HepG2 (cell line): Measurements from ENCODE around the gene TNFSF10. TPM values are rescaled to one million over a fixed set of nuclear protein-coding genes. Genes with fewer than 3 reads are reported as not detected.

Experiments
- ATAC-seq: fragments of 200-7000 bp; cut with Tn5 transposase; 3 replicates; pipeline ENCODE4 v1.9.1; 2020; ENCODE audit warnings: mild to moderate bottlenecking, moderate library complexity
- BruUV-seq: library from RNA; stranded (reverse); fragments of 400-500 nt; replicated peaks from 2 replicates; lab custom pipeline; 2021; lab: Mats Ljungman, UMichigan
- CTCF ChIA-PET: fragments of 300-600 bp; formaldehyde crosslinking; extraction: SDS; loops from one replicate; lab custom pipeline; 2021; ENCODE audit warnings: low total read pairs, inconsistent platforms, low intra/inter-chr PET ratio; lab: Yijun Ruan, JAX
- POLR2A ChIA-PET: fragments of 350-600 bp; sonication (Branson Sonifier 250); formaldehyde crosslinking; loops from one replicate; lab custom pipeline; 2020; ENCODE audit warnings: antibody characterized with exemption, inconsistent platforms; lab: Yijun Ruan, JAX
- DNase-seq: peaks from one replicate; pipeline ENCODE4 v3.0.0-alpha.2; 2015; ENCODE audit warnings: low spot score
- FAIRE-seq: peaks from 3 replicates; lab custom pipeline; 2011; peaks lifted over from hg19 to GRCh38; lab: Jason Lieb, UNC
- H2AFZ ChIP-seq: one replicate; pipeline ENCODE4 v1.6.1; 2011; ENCODE audit warnings: low read length, inconsistent platforms
- H3K27ac ChIP-seq: fragments of 300-600 bp; 3 replicates; pipeline ENCODE4 v1.8.0; 2011; ENCODE audit warnings: mixed run types, mild to moderate bottlenecking, mixed read lengths, low read length, inconsistent platforms; ENCODE audit not compliant: insufficient read depth; ENCODE audit errors: extremely low read length
- H3K27me3 ChIP-seq, 2 experiments: fragments of 200-600 bp in 1 of 2; 2 replicates in 1 of 2; 3 replicates in 1 of 2; pipeline versions ENCODE4 v1.6.0 to v1.8.0; 2011; ENCODE audit warnings: low read length in 2 of 2, mild to moderate bottlenecking in 2 of 2, moderate library complexity in 2 of 2, inconsistent platforms in 1 of 2; ENCODE audit not compliant: insufficient read depth in 2 of 2, control insufficient read depth in 1 of 2
- H3K36me3 ChIP-seq, 2 experiments: fragments of 200-600 bp in 1 of 2; replicated peaks in 1 of 2; 2 replicates in 1 of 2; 3 replicates in 1 of 2; pipeline versions ENCODE4 v1.5.1 to v1.8.0; 2011; ENCODE audit warnings: low read length in 2 of 2, inconsistent platforms in 1 of 2; ENCODE audit not compliant: insufficient read depth in 2 of 2, control insufficient read depth in 1 of 2
- H3K4me1 ChIP-seq: 2 replicates; pipeline ENCODE4 v1.5.1; 2012; ENCODE audit warnings: low read length, inconsistent platforms; ENCODE audit not compliant: insufficient read depth
- H3K4me2 ChIP-seq: 2 replicates; pipeline ENCODE4 v1.6.0; 2011; ENCODE audit warnings: low read depth, low read length, inconsistent platforms
- H3K4me3 ChIP-seq, 3 experiments: fragments of 200-600 bp in 1 of 3; sonication (generic), shearing (Covaris generic) in 1 of 3; replicated peaks in 1 of 3; 2 replicates each; pipeline ENCODE4 v1.5.1; 2011 to 2016; ENCODE audit warnings: low read length in 3 of 3, inconsistent platforms in 2 of 3, low read depth in 2 of 3, mild to moderate bottlenecking in 2 of 3, control low read depth in 1 of 3, mixed read lengths in 1 of 3; ENCODE audit not compliant: insufficient read depth in 1 of 3
- H3K79me2 ChIP-seq: one replicate; pipeline ENCODE4 v1.6.1; 2011; ENCODE audit warnings: low read length, inconsistent platforms; ENCODE audit not compliant: insufficient read depth
- H3K9ac ChIP-seq: 2 replicates; pipeline ENCODE4 v1.6.0; 2011; ENCODE audit warnings: mild to moderate bottlenecking, low read depth, low read length, inconsistent platforms; ENCODE audit not compliant: insufficient read depth
- H3K9me3 ChIP-seq: 2 replicates; pipeline ENCODE4 v1.5.1; 2012; ENCODE audit warnings: mild to moderate bottlenecking, low read length
- H4K20me1 ChIP-seq: 2 replicates; pipeline ENCODE4 v1.6.0; 2011; ENCODE audit warnings: inconsistent platforms, mild to moderate bottlenecking, low read length, moderate library complexity; ENCODE audit not compliant: insufficient read depth
- FOXA3 ChIP-seq: IDR thresholded peaks from 2 replicates; pipeline ENCODE4 v1.6.1; 2016; ENCODE audit warnings: missing genetic modification reagents, missing compliant biosample characterization
- FOXO1 ChIP-seq: sonication (generic); formaldehyde crosslinking; IDR thresholded peaks from 2 replicates; pipeline ENCODE4 v1.4.0; 2020; ENCODE audit warnings: missing genetic modification reagents
- GPN1 ChIP-seq: sonication (generic); formaldehyde crosslinking; IDR thresholded peaks from 2 replicates; pipeline ENCODE4 v1.5.1; 2020; ENCODE audit warnings: missing genetic modification reagents, borderline replicate concordance
- KLF9 ChIP-seq: IDR thresholded peaks from 2 replicates; pipeline ENCODE4 v1.6.1; 2016; ENCODE audit warnings: low read depth
- MED1 ChIP-seq: sonication (generic); formaldehyde crosslinking; IDR thresholded peaks from 2 replicates; pipeline ENCODE4 v1.4.0; 2020; ENCODE audit warnings: missing genetic modification reagents
- NFE2L1 ChIP-seq: sonication (generic); formaldehyde crosslinking; IDR thresholded peaks from 2 replicates; pipeline ENCODE4 v1.4.0; 2020; ENCODE audit warnings: missing genetic modification reagents, mild to moderate bottlenecking, borderline replicate concordance
- SETDB1 ChIP-seq: sonication (generic); formaldehyde crosslinking; IDR thresholded peaks from 2 replicates; pipeline ENCODE4 v1.5.1; 2020; ENCODE audit warnings: missing genetic modification reagents, mild to moderate bottlenecking, borderline replicate concordance
- SP1 ChIP-seq, 2 experiments: fragments of 450-650 bp in 1 of 2; sonication (generic) in 1 of 2; formaldehyde crosslinking in 1 of 2; IDR thresholded peaks; 2 replicates each; pipeline versions ENCODE4 v1.4.0 to v1.6.1; 2016 to 2020; ENCODE audit warnings: missing genetic modification reagents in 1 of 2
- ZFY ChIP-seq: sonication (generic); formaldehyde crosslinking; IDR thresholded peaks from 2 replicates; pipeline ENCODE4 v1.4.0; 2020; ENCODE audit warnings: missing genetic modification reagents
- ZNF12 ChIP-seq: sonication (generic); formaldehyde crosslinking; IDR thresholded peaks from 2 replicates; pipeline ENCODE4 v1.5.0; 2020; ENCODE audit warnings: missing genetic modification reagents
- ZNF251 ChIP-seq: sonication (generic); formaldehyde crosslinking; IDR thresholded peaks from 2 replicates; pipeline ENCODE4 v1.9.0; 2021; ENCODE audit warnings: mild to moderate bottlenecking, missing genetic modification reagents
- ZNF614 ChIP-seq: IDR thresholded peaks from 2 replicates; pipeline ENCODE4 v1.6.1; 2018; ENCODE audit warnings: missing biosample characterization, missing genetic modification reagents, inconsistent platforms, borderline replicate concordance
- ZNF790 ChIP-seq: sonication (generic); formaldehyde crosslinking; IDR thresholded peaks from 2 replicates; pipeline ENCODE4 v1.8.0; 2022; ENCODE audit warnings: missing genetic modification reagents, mild to moderate bottlenecking, borderline replicate concordance
- WGBS: methylation state at CpG from one replicate; pipeline ENCODE4 v1.1.6; 2017; ENCODE audit warnings: low lambda C conversion rate; 5-methylcytosine and 5-hydroxymethylcytosine counted together
- in situ Hi-C: cut with HindIII; loops from 2 replicates; pipeline ENCODE4 v1.10.0; 2017; ENCODE audit warnings: low pct_unique_long_range_greater_than_20kb; ENCODE audit not compliant: extremely low pct_ligation_motif_present
- intact Hi-C: fragments of 100-400 bp; cut with micrococcal nuclease; formaldehyde crosslinking; loops from one replicate; pipeline ENCODE4 v1.10.0; 2022; ENCODE audit not compliant: unreplicated experiment
- polyA plus RNA-seq, 8 experiments: library from polyadenylated mRNA; depleted of rRNA in 3 of 8; stranded (reverse) in 7 of 8; unstranded in 1 of 8; fragments of >200 nt; fragmentation: Illumina TruSeq in 4 of 8; extraction: Trizol in 4 of 8; gene quantifications; 2 replicates each; pipeline versions ENCODE4 v1.2.1 to v1.2.3, GENCODE V29; 2011 to 2016; ENCODE audit warnings: low read depth in 4 of 8, missing spikeins in 1 of 8, mixed read lengths in 1 of 8; ENCODE audit not compliant: insufficient read depth in 1 of 8
- total RNA-seq, 5 experiments: library from RNA; depleted of rRNA; stranded (reverse); fragments of >200 nt; fragmentation: Illumina TruSeq; extraction: Trizol; gene quantifications; 2 replicates each; pipeline ENCODE4 v1.2.3, GENCODE V29; 2016; ENCODE audit warnings: low read depth in 1 of 5
- TF ChIP-seq, protein P1 (sequence below): sonication (generic); formaldehyde crosslinking; IDR thresholded peaks from 2 replicates; pipeline ENCODE4 v1.5.0; 2020; ENCODE audit warnings: mild to moderate bottlenecking, missing genetic modification reagents
- TF ChIP-seq, protein P2 (sequence below): sonication (generic); formaldehyde crosslinking; IDR thresholded peaks from 2 replicates; pipeline ENCODE4 v1.4.0; 2020; ENCODE audit warnings: missing genetic modification reagents, borderline replicate concordance
- TF ChIP-seq, protein P3 (sequence below): sonication (generic); formaldehyde crosslinking; conservative IDR thresholded peaks from 2 replicates; pipeline ENCODE4 v1.4.0; 2020; ENCODE audit warnings: missing genetic modification reagents
- TF ChIP-seq, protein P4 (sequence below): sonication (generic); formaldehyde crosslinking; IDR thresholded peaks from 2 replicates; pipeline ENCODE4 v1.8.1; 2023; ENCODE audit warnings: mild to moderate bottlenecking, moderate library complexity, missing genetic modification reagents

The TNFSF10 gene
- total and polyA plus RNA-seq, 2 of the 13 experiments (the other 11 are each of a cell fraction or from before 2014, with no cell fraction given), result 8.4 to 9.9 TPM

DNA sequence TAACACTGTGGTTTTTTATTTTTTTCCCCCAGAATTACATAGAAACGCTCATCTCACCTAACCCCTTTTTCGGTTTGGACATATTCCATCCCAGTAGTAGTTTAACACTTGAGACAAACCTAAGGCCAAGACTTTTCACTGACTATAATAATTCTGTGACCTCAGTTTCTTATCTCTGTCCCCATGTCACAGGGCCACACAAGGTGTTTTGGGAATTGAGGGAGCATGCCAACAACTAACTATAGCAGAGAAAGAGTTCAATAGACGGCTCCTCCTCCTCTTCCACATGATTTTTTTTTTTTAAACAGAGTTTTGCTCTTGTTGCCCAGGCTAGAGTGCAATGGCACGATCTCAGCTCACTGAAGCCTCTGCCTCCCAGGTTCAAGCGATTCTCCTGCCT lies 47.5 kb downstream of the TNFSF10 start:
- H3K36me3 ChIP-seq, result no peaks in the 10 kb centered on the region
- no peak for DNase-seq
- CTCF ChIA-PET, result no interaction called here
- no peaks in the 10 kb centered on the region for H3K27me3 ChIP-seq
- H3K9ac ChIP-seq, result no peak overlapping the region
- ATAC-seq, result no peak
- 64% methylated on average over 5 of the region's 5 CpGs for WGBS
- POLR2A ChIA-PET, result no interaction called here
- intact Hi-C loops, result no loop called here
- in situ Hi-C loops, result no loop called here
- H3K4me1 ChIP-seq, result peaks cover 7% of the 10 kb centered on the region
- no TSS peak for BruUV-seq
- no peaks in the 10 kb centered on the region for H4K20me1 ChIP-seq
- no peak overlapping the region for H3K27ac ChIP-seq
- TF ChIP-seq NFE2L1 (CRISPR knock-in tag) (no peak), ZNF614 (CRISPR knock-in tag) (no peak), SP1 (IDR thresholded peaks at IDR 0.05) (no peak), SP1 (CRISPR knock-in tag; IDR thresholded peaks at IDR 0.05) (no peak), ZNF790 (CRISPR knock-in tag) (no peak), GPN1 (CRISPR knock-in tag) (no peak), MED1 (CRISPR knock-in tag) (no peak), ZNF12 (CRISPR knock-in tag) (no peak), SETDB1 (no peak), KLF9 (CRISPR knock-in tag) (no peak), FOXA3 (CRISPR knock-in tag) (no peak), ZFY (CRISPR knock-in tag) (no peak), FOXO1 (no peak), ZNF251 (CRISPR knock-in tag) (no peak)
- TF ChIP-seq, protein P1, sequence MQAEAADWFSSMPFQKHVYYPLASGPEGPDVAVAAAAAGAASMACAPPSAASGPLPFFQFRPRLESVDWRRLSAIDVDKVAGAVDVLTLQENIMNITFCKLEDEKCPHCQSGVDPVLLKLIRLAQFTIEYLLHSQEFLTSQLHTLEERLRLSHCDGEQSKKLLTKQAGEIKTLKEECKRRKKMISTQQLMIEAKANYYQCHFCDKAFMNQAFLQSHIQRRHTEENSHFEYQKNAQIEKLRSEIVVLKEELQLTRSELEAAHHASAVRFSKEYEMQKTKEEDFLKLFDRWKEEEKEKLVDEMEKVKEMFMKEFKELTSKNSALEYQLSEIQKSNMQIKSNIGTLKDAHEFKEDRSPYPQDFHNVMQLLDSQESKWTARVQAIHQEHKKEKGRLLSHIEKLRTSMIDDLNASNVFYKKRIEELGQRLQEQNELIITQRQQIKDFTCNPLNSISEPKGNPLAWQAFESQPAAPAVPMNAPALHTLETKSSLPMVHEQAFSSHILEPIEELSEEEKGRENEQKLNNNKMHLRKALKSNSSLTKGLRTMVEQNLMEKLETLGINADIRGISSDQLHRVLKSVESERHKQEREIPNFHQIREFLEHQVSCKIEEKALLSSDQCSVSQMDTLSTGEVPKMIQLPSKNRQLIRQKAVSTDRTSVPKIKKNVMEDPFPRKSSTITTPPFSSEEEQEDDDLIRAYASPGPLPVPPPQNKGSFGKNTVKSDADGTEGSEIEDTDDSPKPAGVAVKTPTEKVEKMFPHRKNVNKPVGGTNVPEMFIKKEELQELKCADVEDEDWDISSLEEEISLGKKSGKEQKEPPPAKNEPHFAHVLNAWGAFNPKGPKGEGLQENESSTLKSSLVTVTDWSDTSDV (CRISPR knock-in tag), result no peak
- TF ChIP-seq, protein P2, sequence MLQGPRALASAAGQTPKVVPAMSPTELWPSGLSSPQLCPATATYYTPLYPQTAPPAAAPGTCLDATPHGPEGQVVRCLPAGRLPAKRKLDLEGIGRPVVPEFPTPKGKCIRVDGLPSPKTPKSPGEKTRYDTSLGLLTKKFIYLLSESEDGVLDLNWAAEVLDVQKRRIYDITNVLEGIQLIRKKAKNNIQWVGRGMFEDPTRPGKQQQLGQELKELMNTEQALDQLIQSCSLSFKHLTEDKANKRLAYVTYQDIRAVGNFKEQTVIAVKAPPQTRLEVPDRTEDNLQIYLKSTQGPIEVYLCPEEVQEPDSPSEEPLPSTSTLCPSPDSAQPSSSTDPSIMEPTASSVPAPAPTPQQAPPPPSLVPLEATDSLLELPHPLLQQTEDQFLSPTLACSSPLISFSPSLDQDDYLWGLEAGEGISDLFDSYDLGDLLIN (CRISPR knock-in tag), result no peak
- TF ChIP-seq, protein P3, sequence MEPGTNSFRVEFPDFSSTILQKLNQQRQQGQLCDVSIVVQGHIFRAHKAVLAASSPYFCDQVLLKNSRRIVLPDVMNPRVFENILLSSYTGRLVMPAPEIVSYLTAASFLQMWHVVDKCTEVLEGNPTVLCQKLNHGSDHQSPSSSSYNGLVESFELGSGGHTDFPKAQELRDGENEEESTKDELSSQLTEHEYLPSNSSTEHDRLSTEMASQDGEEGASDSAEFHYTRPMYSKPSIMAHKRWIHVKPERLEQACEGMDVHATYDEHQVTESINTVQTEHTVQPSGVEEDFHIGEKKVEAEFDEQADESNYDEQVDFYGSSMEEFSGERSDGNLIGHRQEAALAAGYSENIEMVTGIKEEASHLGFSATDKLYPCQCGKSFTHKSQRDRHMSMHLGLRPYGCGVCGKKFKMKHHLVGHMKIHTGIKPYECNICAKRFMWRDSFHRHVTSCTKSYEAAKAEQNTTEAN (CRISPR knock-in tag), result no peak
- TF ChIP-seq, protein P4, sequence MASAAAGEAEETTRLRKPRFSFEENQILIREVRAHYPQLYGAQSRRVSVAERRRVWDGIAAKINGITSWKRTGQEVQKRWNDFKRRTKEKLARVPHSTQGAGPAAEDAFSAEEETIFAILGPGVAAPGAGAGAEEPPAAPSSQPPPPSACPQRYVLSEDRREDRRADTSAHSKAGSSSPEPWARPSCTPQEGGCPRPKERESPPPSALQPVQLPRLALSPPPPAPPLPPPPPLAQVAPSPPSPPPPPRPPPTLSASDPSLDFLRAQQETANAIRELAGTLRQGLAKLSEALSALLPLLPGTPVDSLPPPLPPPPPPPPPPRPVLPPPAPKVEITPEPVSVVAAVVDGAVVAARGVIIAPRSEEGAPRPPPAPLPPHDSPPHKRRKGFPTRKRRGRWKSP, result no peak
- no peak overlapping the region for H3K4me3 ChIP-seq
- no peak for FAIRE-seq
- no peak overlapping the region for H3K4me2 ChIP-seq
- no peak overlapping the region for H2AFZ ChIP-seq
- H3K9me3 ChIP-seq, result no peaks in the 10 kb centered on the region
- H3K79me2 ChIP-seq, result no peaks in the 10 kb centered on the region
